Stimulated activated naive CD8-positive, alpha-beta T cell treated with anti-CD3 and anti-CD28 coated beads, Interleukin-15, Interleukin-2, amounts not matched to agents 100 U/mL and 50 U/mL, for 24 hours (primary cell): ENCODE measurements around the gene MAP3K2.

ENCODE experiments used
- ATAC-seq: fragments of 150-1000 bp; cut with Tn5 transposase; one replicate; pipeline ENCODE4 v1.10.0; 2021
- DNase-seq: peaks from one replicate; pipeline ENCODE4 v3.0.0; 2021

MAP3K2 gene

DNA sequence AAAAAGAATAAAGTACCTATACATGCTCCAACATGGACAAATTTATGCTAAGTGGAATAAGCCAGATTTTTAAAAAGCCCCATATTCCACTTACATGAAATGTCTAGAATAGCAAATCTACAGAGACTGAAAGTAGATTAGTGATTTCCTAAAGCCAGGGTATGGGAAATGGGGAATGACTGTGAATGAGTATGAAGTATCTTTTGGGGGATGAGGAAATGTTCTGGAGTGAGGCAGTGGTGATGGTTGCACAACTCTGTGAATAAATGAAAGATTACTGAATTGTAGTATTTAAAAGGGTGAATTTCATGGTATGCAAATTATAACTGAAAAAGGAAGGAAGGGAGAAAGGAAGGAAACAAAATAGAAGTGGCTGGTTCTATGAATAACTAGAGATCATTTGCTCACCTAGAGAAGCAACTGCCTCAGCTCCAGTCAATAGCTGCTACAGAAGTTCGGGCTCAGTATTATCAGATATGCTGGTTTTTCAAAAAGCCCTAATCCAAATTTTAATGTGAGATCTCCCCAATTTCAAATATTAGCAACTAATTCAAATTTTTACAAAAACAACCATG, 39.3 kb downstream of the MAP3K2 start:
- ATAC-seq: no peak
- no peak for DNase-seq

GRCh38 chr2:127347734-127348392, 39.9 kb downstream of the MAP3K2 start:
- peak; percentile 86 for ATAC-seq
- DNase-seq: no peak

DNA sequence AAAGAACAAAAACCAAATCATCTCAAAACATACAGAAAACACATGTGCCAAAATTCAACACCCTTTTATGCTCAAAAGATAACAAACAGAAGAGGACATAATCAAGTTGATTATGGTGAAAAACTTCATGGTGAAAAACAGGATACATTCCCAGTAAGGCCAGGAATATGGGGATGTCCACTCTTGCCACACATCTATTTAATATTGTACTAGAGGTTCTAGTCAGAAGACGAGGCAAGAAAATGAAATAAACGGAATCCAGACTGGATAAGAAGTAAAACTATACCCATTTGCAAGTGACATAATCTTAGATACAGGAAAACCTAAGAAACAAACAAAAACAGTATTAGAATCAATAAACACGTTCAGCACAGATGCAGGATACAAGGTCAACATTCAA, 40.8 kb downstream of the MAP3K2 start:
- DNase-seq (no peak), ATAC-seq (no peak)

DNA sequence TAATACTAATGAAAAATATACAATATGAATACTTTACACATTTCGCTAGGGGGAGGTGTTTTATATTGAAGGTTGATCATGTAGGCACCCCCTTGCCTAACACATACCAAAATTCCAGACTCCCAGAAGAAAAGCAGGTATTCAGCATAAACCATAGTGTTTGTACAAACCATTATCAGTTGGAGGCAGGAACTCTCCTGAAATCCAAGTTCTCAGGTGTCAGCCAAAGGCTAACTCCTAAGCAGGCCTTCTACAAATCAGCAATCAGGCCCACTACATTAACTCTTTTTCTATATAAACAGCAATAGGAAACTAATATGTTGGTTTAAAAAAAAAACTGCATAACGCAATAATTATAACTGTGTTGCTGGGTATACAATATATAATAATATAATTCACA, 44.5 kb downstream of the MAP3K2 start:
- ATAC-seq: no peak

DNA sequence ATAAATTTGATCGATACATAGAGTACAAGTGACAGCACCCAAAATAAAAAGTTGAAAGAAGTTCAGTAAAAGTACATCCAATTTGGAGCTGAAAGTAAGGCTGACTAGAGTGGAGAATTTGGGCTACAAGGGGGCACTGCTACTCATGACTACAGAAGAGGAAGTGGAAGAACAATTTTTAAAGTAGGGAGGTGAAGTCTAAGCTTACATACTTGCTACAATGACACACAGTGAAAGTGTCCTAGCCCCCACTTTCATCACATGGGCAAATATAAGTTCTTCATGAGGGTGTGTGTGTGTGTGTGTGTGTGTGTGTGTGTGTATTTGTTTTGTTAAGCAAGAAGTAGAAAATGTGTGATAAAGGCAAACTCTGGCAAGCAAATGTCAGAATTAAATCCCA, 45.7 kb downstream of the MAP3K2 start:
- ATAC-seq (no peak), DNase-seq (no peak)

More for the DNA sequence above, 44.5 kb downstream of the MAP3K2 start:
- no peak for DNase-seq

DNA sequence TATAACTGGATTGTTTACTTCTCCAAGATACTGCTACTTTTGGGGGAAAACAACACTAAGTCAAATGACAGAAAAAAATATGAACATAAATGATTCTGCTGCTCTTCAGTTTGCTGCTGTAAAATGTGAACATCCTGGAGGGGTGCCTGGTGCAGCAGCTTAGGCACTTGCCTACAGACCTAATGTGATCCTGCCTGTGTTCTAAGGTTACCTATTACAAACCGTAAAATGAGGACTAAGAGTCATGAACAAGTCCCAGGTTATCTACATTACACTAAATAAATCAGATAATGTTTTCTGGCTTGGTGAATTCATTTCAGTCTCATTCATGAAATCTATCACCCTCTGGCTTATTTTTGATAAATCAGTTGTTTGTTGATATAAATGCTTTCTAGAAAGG, 55.4 kb downstream of the MAP3K2 start:
- DNase-seq (no peak), ATAC-seq (no peak)

GRCh38 chr2:127330753-127331152, 57.0 kb downstream of the MAP3K2 start:
- DNase-seq (no peak), ATAC-seq (no peak)

- no peak for DNase-seq
- ATAC-seq: no peak
Observed at GRCh38 chr2:127326289-127326945, 61.4 kb downstream of the MAP3K2 start.

GRCh38 chr2:127324635-127325034, 63.1 kb downstream of the MAP3K2 start:
- ATAC-seq: no peak
- DNase-seq: no peak

- DNase-seq (no peak), ATAC-seq (no peak)
Observed at GRCh38 chr2:127321303-127321702, 66.5 kb downstream of the MAP3K2 start.

GRCh38 chr2:127320586-127321275, 67.0 kb downstream of the MAP3K2 start:
- DNase-seq (no peak), ATAC-seq (no peak)

DNA sequence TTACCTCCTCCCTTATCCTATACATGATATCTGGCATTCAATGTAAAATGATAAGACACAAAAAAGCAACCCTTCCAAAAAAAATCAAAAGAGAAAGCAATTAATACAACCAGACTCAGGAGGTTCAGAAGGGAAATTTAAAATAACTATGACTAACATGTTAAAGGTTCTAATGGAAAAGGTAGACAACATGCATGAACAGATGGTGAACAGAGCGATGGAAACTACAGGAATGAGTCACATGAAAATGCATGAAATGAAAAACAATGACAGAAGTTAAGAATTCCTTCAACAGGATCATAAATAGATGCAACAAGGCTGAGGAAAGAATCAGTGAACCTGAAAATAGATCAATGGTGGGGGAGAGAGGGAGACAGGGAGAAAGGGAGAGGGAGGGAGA, 67.7 kb downstream of the MAP3K2 start:
- ATAC-seq: peak; percentile 59

GRCh38 chr2:127314193-127314988, 73.4 kb downstream of the MAP3K2 start:
- ATAC-seq: no peak

More for the DNA sequence above, 67.7 kb downstream of the MAP3K2 start:
- DNase-seq: no peak

GRCh38 chr2:127313406-127313805, 74.4 kb downstream of the MAP3K2 start:
- DNase-seq (no peak), ATAC-seq (no peak)

More at GRCh38 chr2:127314193-127314988, 73.4 kb downstream of the MAP3K2 start:
- no peak for DNase-seq

GRCh38 chr2:127310980-127311379, 76.8 kb downstream of the MAP3K2 start:
- ATAC-seq (no peak), DNase-seq (no peak)

- no peak for ATAC-seq
- DNase-seq: no peak
Observed at GRCh38 chr2:127309468-127309867, 78.3 kb downstream of the MAP3K2 start.

- DNase-seq (no peak), ATAC-seq (no peak)
Observed at GRCh38 chr2:127308586-127309138, 79.1 kb downstream of the MAP3K2 start.

GRCh38 chr2:127305990-127306585, 81.7 kb downstream of the MAP3K2 start:
- DNase-seq (no peak), ATAC-seq (no peak)

DNA sequence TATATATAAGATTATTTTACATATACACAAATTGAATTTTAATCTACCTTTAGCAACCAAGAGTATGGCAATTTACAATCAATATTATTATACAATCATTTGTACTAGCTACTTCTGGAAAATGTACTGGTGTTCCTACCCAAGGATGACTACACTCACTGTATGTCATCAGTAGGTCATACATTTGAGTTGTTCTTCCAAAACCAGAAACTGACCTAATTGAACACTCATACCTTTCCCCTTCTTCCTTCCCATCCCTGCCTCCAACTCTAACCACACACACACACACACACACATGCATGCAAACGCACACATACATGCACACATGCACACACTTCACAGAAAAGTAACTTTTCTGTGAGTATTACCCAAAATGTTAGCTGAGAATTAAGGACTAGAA, 85.6 kb downstream of the MAP3K2 start:
- DNase-seq (no peak), ATAC-seq (no peak)

- DNase-seq: peak; percentile 90
- peak; percentile 99 for ATAC-seq
Observed at GRCh38 chr2:127293748-127294562, 93.8 kb downstream of the MAP3K2 start, which contains the start of gene ERCC3. ERCC3 (minus strand) TSS chr2:127294144; CDS start chr2:127294081, 63 bp downstream.
